Mucosa of stomach (tissue), 1 donor: Measurements from ENCODE around the gene DLG2.

Experiments
- H3K27me3 ChIP-seq: one replicate; pipeline ENCODE4 v1.7.0; 2013; ENCODE audit warnings: mild to moderate bottlenecking, low read length; ENCODE audit not compliant: control insufficient read depth, insufficient read depth
- H3K36me3 ChIP-seq: one replicate; pipeline ENCODE4 v1.7.0; 2013; ENCODE audit warnings: low read length; ENCODE audit not compliant: control insufficient read depth, insufficient read depth
- H3K4me1 ChIP-seq: one replicate; pipeline ENCODE4 v1.7.0; 2013; ENCODE audit warnings: mild to moderate bottlenecking, low read length; ENCODE audit not compliant: control insufficient read depth, insufficient read depth
- H3K4me3 ChIP-seq: one replicate; pipeline ENCODE4 v1.7.0; 2013; ENCODE audit warnings: low read length
- H3K9ac ChIP-seq: one replicate; pipeline ENCODE4 v1.7.0; 2013; ENCODE audit warnings: mild to moderate bottlenecking, low read length, moderate library complexity
- H3K9me3 ChIP-seq: one replicate; pipeline ENCODE4 v1.7.0; 2013; ENCODE audit warnings: mild to moderate bottlenecking, low read length, moderate library complexity; ENCODE audit not compliant: control insufficient read depth
- donor health status: Pancreatic carcinoma.

The DLG2 gene

DNA sequence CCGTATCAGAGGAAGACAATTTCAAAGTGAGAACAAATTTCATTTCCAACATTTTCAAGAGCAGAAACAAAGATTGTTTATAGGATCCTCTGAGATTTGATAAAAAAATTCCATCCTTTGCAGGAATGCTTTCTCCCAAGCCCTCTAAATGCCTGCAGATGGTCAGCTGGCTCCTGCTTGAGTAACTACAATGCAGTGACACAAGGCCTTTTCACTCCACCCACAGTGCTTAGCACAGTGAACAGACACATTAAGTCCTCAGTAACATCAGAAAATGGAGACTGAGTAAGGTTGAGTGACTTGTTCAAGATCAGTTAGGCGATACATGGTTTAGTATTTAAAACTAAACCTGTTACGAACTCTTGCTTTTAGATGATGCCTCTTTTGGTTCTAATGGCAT lies 1813.8 kb downstream of the DLG2 start:
- H3K4me3 ChIP-seq = no peak overlapping the region
- H3K36me3 ChIP-seq = no peaks in the 10 kb centered on the region
- no peak overlapping the region for H3K9ac ChIP-seq
- H3K27me3 ChIP-seq = no peaks in the 10 kb centered on the region
- no peaks in the 10 kb centered on the region for H3K4me1 ChIP-seq
- H3K9me3 ChIP-seq = no peaks in the 10 kb centered on the region

- no peaks in the 10 kb centered on the region for H3K4me1 ChIP-seq
- H3K27me3 ChIP-seq = no peaks in the 10 kb centered on the region
- no peak overlapping the region for H3K4me3 ChIP-seq
- no peaks in the 10 kb centered on the region for H3K9me3 ChIP-seq
- no peak overlapping the region for H3K9ac ChIP-seq
- H3K36me3 ChIP-seq = no peaks in the 10 kb centered on the region
These were observed 1817.9 kb downstream of the DLG2 start for GRCh38 chr11:83809274-83809673.

- H3K4me3 ChIP-seq = no peak overlapping the region
These were observed 1825.3 kb downstream of the DLG2 start for GRCh38 chr11:83801799-83802198.

GRCh38 chr11:83793310-83793709 lies 1833.8 kb downstream of the DLG2 start:
- Histone ChIP-seq H3K9ac (no peak overlapping the region), H3K9me3 (no peaks in the 10 kb centered on the region), H3K36me3 (no peaks in the 10 kb centered on the region), H3K27me3 (no peaks in the 10 kb centered on the region), H3K4me1 (no peaks in the 10 kb centered on the region), H3K4me3 (no peak overlapping the region)

More at GRCh38 chr11:83801799-83802198, 1825.3 kb downstream of the DLG2 start:
- Histone ChIP-seq H3K9me3 (no peaks in the 10 kb centered on the region), H3K36me3 (no peaks in the 10 kb centered on the region), H3K27me3 (no peaks in the 10 kb centered on the region), H3K9ac (no peak overlapping the region), H3K4me1 (no peaks in the 10 kb centered on the region)

- H3K36me3 ChIP-seq = no peaks in the 10 kb centered on the region
- H3K4me1 ChIP-seq = no peaks in the 10 kb centered on the region
- H3K27me3 ChIP-seq = no peaks in the 10 kb centered on the region
- no peak overlapping the region for H3K4me3 ChIP-seq
- no peaks in the 10 kb centered on the region for H3K9me3 ChIP-seq
- H3K9ac ChIP-seq = no peak overlapping the region
These were observed 1835.6 kb downstream of the DLG2 start for GRCh38 chr11:83791557-83791956.

GRCh38 chr11:83785942-83786341 lies 1841.2 kb downstream of the DLG2 start:
- H3K4me3 ChIP-seq = no peak overlapping the region
- no peaks in the 10 kb centered on the region for H3K36me3 ChIP-seq
- no peak overlapping the region for H3K9ac ChIP-seq
- no peaks in the 10 kb centered on the region for H3K4me1 ChIP-seq
- H3K9me3 ChIP-seq = no peaks in the 10 kb centered on the region
- no peaks in the 10 kb centered on the region for H3K27me3 ChIP-seq

DNA sequence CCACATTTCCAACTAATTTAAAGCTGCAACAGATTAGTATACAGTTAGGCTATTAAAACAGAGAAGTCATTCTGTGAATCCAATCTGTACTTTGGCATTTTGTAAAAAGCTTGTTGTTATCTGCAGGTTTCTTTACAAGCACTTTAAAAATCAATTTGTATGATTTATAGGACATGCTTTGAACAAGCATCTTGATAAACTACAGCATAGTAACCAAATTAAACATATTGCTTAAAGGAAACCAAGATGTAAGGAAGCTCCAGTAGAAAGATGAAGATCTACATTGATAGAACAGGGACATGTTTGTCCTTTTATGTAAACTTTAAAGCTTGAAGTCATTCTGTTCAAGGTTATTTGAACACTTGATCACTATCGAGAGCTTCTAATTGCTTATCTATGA lies 1842.7 kb downstream of the DLG2 start:
- H3K4me1 ChIP-seq = no peaks in the 10 kb centered on the region
- no peak overlapping the region for H3K9ac ChIP-seq
- H3K36me3 ChIP-seq = no peaks in the 10 kb centered on the region
- H3K4me3 ChIP-seq = no peak overlapping the region
- H3K9me3 ChIP-seq = no peaks in the 10 kb centered on the region
- H3K27me3 ChIP-seq = no peaks in the 10 kb centered on the region

DNA sequence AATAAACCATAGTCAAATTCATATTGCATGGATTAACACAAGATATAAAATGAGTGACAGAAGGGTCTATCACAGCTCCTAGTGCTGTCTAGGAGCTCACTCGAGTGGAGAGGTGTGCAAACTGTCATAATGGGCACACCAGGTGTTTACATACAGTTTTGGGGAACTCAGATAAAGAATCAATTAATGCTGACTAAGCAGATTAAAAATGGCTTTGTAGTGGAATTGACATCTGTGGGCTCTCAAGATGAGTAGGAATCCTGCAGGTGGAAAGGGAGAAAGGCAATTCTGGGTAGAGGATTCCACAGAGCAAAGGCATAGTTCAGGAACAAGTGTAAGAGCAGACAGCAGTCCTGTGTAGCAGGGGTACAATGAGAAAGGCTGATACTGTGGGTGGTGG lies 1844.8 kb downstream of the DLG2 start:
- no peaks in the 10 kb centered on the region for H3K36me3 ChIP-seq
- H3K27me3 ChIP-seq = no peaks in the 10 kb centered on the region
- no peak overlapping the region for H3K9ac ChIP-seq
- H3K4me3 ChIP-seq = no peak overlapping the region
- H3K4me1 ChIP-seq = no peaks in the 10 kb centered on the region
- no peaks in the 10 kb centered on the region for H3K9me3 ChIP-seq

DNA sequence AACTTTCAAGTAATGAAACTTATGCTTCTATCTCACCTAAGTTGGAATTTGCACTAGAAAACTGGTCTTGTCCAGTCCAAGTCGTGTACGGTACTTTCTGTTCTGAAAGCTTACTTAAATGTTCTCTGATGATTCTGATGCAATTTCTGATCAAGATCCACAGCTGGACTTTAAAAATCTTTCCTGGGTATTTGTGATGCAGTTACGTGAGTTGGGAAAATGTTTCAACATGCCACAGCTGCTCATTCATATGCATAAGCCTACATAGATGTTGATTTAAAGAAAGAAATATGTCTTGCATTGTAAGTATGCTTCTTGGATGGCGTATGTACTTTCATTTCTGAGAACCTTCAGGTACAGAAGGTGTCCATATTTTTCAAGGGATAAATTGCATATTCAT lies 1847.3 kb downstream of the DLG2 start:
- Histone ChIP-seq H3K9ac (no peak overlapping the region), H3K27me3 (no peaks in the 10 kb centered on the region), H3K9me3 (no peaks in the 10 kb centered on the region), H3K4me1 (no peaks in the 10 kb centered on the region), H3K4me3 (no peak overlapping the region), H3K36me3 (no peaks in the 10 kb centered on the region)

DNA sequence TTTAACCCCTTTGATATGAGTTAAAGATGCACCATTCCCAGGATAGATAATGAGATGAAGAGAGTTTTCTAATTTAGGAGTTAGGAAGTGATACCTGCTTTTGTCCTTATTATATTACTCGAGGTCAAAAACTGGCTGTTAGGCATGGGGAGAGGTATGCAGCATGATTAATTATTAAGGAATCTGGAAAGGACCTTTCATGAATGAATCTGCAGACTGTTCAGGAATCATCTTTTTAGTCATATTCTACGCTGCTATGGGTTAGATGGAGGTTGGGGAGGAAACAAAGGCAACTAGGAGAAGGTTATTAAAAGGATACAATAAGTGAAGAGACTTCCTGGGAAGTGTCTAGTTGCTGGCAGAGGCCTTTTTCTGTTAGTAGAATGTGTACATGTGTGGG lies 1848.5 kb downstream of the DLG2 start:
- H3K27me3 ChIP-seq = no peaks in the 10 kb centered on the region
- no peaks in the 10 kb centered on the region for H3K36me3 ChIP-seq
- no peak overlapping the region for H3K4me3 ChIP-seq
- H3K4me1 ChIP-seq = no peaks in the 10 kb centered on the region
- no peaks in the 10 kb centered on the region for H3K9me3 ChIP-seq
- no peak overlapping the region for H3K9ac ChIP-seq

GRCh38 chr11:83773950-83774880 lies 1852.9 kb downstream of the DLG2 start:
- Histone ChIP-seq H3K27me3 (no peaks in the 10 kb centered on the region), H3K9me3 (no peaks in the 10 kb centered on the region), H3K9ac (no peak overlapping the region), H3K4me1 (no peaks in the 10 kb centered on the region), H3K36me3 (no peaks in the 10 kb centered on the region), H3K4me3 (no peak overlapping the region)

GRCh38 chr11:83768489-83768888 lies 1858.7 kb downstream of the DLG2 start:
- Histone ChIP-seq H3K9me3 (no peaks in the 10 kb centered on the region), H3K27me3 (no peaks in the 10 kb centered on the region), H3K4me1 (no peaks in the 10 kb centered on the region), H3K4me3 (no peak overlapping the region), H3K9ac (no peak overlapping the region), H3K36me3 (no peaks in the 10 kb centered on the region)
